ENCODE data around the gene OPCML.

OPCML gene

GRCh38 chr11:133265530-133266035 lies 266.7 kb downstream of the OPCML start:
- H2AFZ ChIP-seq (ENCODE audit: low read length) = no peak overlapping the region
- no peaks in the 10 kb centered on the region for H4K20me1 ChIP-seq (ENCODE audit: insufficient read depth, low read length, poor library complexity, severe bottlenecking)
- no peak for TF ChIP-seq EZH2phosphoT487 (IDR thresholded peaks at IDR 0.05; ENCODE audit: borderline replicate concordance)
- TF ChIP-seq CTCF (conservative IDR thresholded peaks at IDR 0.05; ENCODE audit: low read length) = no peak
- H3K27me3 ChIP-seq (ENCODE audit: insufficient read depth, low read length, poor library complexity, severe bottlenecking) = no peaks in the 10 kb centered on the region
- peaks cover 5% of the 10 kb centered on the region; the same call in 1 of the 2 replicates for H3K9me3 ChIP-seq (ENCODE audit: insufficient read depth, low read depth, low read length)
- no peak overlapping the region for H3K9ac ChIP-seq (ENCODE audit: low read depth, low read length, poor library complexity, severe bottlenecking)
- H3K4me3 ChIP-seq (ENCODE audit: low read length, poor library complexity, severe bottlenecking) = no peak overlapping the region
- no peak overlapping the region for H3K4me2 ChIP-seq (ENCODE audit: low read depth, low read length, poor library complexity, severe bottlenecking)
- no peaks in the 10 kb centered on the region for H3K9me2 ChIP-seq (replicated peaks; ENCODE audit: low read depth, low read length)
- H3F3A ChIP-seq (ENCODE audit: low read depth) = no peaks in the 10 kb centered on the region
- H3K79me2 ChIP-seq (ENCODE audit: insufficient read depth, low read length) = no peaks in the 10 kb centered on the region
- no peaks in the 10 kb centered on the region for H3K4me1 ChIP-seq (ENCODE audit: insufficient read depth, low read length, poor library complexity, severe bottlenecking)
- no peaks in the 10 kb centered on the region for H3K36me3 ChIP-seq (ENCODE audit: insufficient read depth, low read length)

GRCh38 chr11:133263332-133263731 lies 269.0 kb downstream of the OPCML start:
- TF ChIP-seq EZH2phosphoT487 (IDR thresholded peaks at IDR 0.05; ENCODE audit: borderline replicate concordance) (no peak), CTCF (conservative IDR thresholded peaks at IDR 0.05; ENCODE audit: low read length) (no peak)
- peaks cover 5% of the 10 kb centered on the region; the same call in 1 of the 2 replicates for H3K9me3 ChIP-seq (ENCODE audit: insufficient read depth, low read depth, low read length)

DNA sequence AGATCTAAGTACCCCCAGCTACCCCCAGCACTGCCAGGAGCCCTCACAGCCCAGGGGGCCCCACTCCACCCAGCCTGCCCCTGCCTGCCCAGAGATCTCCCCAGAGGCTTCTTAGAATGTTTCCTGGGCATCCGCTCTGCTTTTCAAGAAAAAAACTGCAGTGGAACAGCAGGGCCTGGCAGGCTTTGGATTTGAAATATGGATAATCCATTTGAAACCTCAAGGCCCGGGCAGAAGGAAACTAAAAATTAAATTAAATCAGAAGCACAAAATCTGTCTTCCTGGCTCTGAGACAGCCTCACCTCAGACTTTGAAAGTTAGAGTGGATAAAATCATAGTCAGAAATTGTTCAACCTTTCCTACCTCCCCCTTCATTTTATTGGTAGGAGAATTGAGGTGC lies 273.6 kb downstream of the OPCML start:
- H4K20me1 ChIP-seq (ENCODE audit: insufficient read depth, low read length, poor library complexity, severe bottlenecking) = no peaks in the 10 kb centered on the region
- TF ChIP-seq CTCF (conservative IDR thresholded peaks at IDR 0.05; ENCODE audit: low read length) (no peak), EZH2phosphoT487 (IDR thresholded peaks at IDR 0.05; ENCODE audit: borderline replicate concordance) (no peak)

More at GRCh38 chr11:133263332-133263731, 269.0 kb downstream of the OPCML start:
- Histone ChIP-seq H3K79me2 (ENCODE audit: insufficient read depth, low read length) (no peaks in the 10 kb centered on the region), H2AFZ (ENCODE audit: low read length) (no peak overlapping the region), H3K9me2 (replicated peaks; ENCODE audit: low read depth, low read length) (no peaks in the 10 kb centered on the region), H3K36me3 (ENCODE audit: insufficient read depth, low read length) (no peaks in the 10 kb centered on the region), H3K27me3 (ENCODE audit: insufficient read depth, low read length, poor library complexity, severe bottlenecking) (no peaks in the 10 kb centered on the region), H3F3A (ENCODE audit: low read depth) (no peaks in the 10 kb centered on the region), H4K20me1 (ENCODE audit: insufficient read depth, low read length, poor library complexity, severe bottlenecking) (no peaks in the 10 kb centered on the region), H3K9ac (ENCODE audit: low read depth, low read length, poor library complexity, severe bottlenecking) (no peak overlapping the region), H3K4me3 (ENCODE audit: low read length, poor library complexity, severe bottlenecking) (no peak overlapping the region), H3K4me1 (ENCODE audit: insufficient read depth, low read length, poor library complexity, severe bottlenecking) (no peaks in the 10 kb centered on the region), H3K4me2 (ENCODE audit: low read depth, low read length, poor library complexity, severe bottlenecking) (no peak overlapping the region)

More for the DNA sequence above, 273.6 kb downstream of the OPCML start:
- Histone ChIP-seq H3K9me3 (ENCODE audit: insufficient read depth, low read depth, low read length) (peaks cover 5% of the 10 kb centered on the region; the same call in 1 of the 2 replicates), H3K79me2 (ENCODE audit: insufficient read depth, low read length) (no peaks in the 10 kb centered on the region), H3K36me3 (ENCODE audit: insufficient read depth, low read length) (no peaks in the 10 kb centered on the region), H3K4me3 (ENCODE audit: low read length, poor library complexity, severe bottlenecking) (no peak overlapping the region), H3F3A (ENCODE audit: low read depth) (no peaks in the 10 kb centered on the region), H3K27me3 (ENCODE audit: insufficient read depth, low read length, poor library complexity, severe bottlenecking) (no peaks in the 10 kb centered on the region), H3K9ac (ENCODE audit: low read depth, low read length, poor library complexity, severe bottlenecking) (no peak overlapping the region), H2AFZ (ENCODE audit: low read length) (no peak overlapping the region), H3K4me2 (ENCODE audit: low read depth, low read length, poor library complexity, severe bottlenecking) (no peak overlapping the region), H3K9me2 (replicated peaks; ENCODE audit: low read depth, low read length) (no peaks in the 10 kb centered on the region), H3K4me1 (ENCODE audit: insufficient read depth, low read length, poor library complexity, severe bottlenecking) (no peaks in the 10 kb centered on the region)
